GM12878 (cell line): ENCODE results near the gene SULF2. TPM values are rescaled to one million over a fixed set of nuclear protein-coding genes. Genes with fewer than 3 reads are reported as not detected.

ENCODE experiments used
- ATAC-seq: fragments of 200-7000 bp; cut with Tn5 transposase; 3 replicates; pipeline ENCODE4 v1.9.1; 2020; ENCODE audit warnings: mild to moderate bottlenecking, moderate library complexity
- BruUV-seq: library from RNA; stranded (reverse); fragments of 400-500 nt; replicated peaks from 2 replicates; lab custom pipeline; 2021; lab: Mats Ljungman, UMichigan
- CTCF ChIA-PET: fragments of 300-600 bp; sonication (Branson Sonifier 250); formaldehyde crosslinking; extraction: SDS; loops from one replicate; lab custom pipeline; 2021; ENCODE audit warnings: inconsistent platforms; lab: Yijun Ruan, JAX
- POLR2A ChIA-PET: fragments of 350-600 bp; formaldehyde crosslinking; extraction: SDS; loops from one replicate; lab custom pipeline; 2021; ENCODE audit warnings: inconsistent platforms; lab: Charles Lee
- RAD21 ChIA-PET: fragments of 300-600 bp; sonication (Branson Sonifier 250); formaldehyde crosslinking; loops from one replicate; lab custom pipeline; 2023; ENCODE audit warnings: antibody characterized with exemption; ENCODE audit not compliant: unreplicated experiment; lab: Charles Lee
- SMC1A ChIA-PET: fragments of 300-600 bp; sonication (Branson Sonifier 250); formaldehyde crosslinking; loops from one replicate; lab custom pipeline; 2023; ENCODE audit not compliant: unreplicated experiment, uncharacterized antibody; lab: Charles Lee
- DNase-seq: peaks from one replicate; pipeline ENCODE4 v3.0.0-alpha.2; 2011; ENCODE audit warnings: low read depth, low spot score
- FAIRE-seq: peaks from 3 replicates; lab custom pipeline; 2011; peaks lifted over from hg19 to GRCh38; lab: Jason Lieb, UNC
- H2AFZ ChIP-seq: 2 replicates; pipeline ENCODE4 v1.6.0; 2011; ENCODE audit warnings: low read depth, low read length, control low read depth; ENCODE audit not compliant: control insufficient read depth
- H3K27ac ChIP-seq: 2 replicates; pipeline ENCODE4 v1.5.1; 2011; ENCODE audit warnings: control low read depth; ENCODE audit not compliant: control insufficient read depth, insufficient read depth
- H3K27me3 ChIP-seq, 2 experiments: replicated peaks in 1 of 2; 2 replicates each; pipeline versions ENCODE4 v1.6.0 to v1.6.1; 2011; ENCODE audit warnings: low read length in 1 of 2; ENCODE audit not compliant: control insufficient read depth in 2 of 2, insufficient read depth in 2 of 2
- H3K36me3 ChIP-seq, 2 experiments: 2 replicates each; pipeline ENCODE4 v1.5.1; 2011; ENCODE audit warnings: low read length in 1 of 2; ENCODE audit not compliant: control insufficient read depth in 2 of 2, insufficient read depth in 2 of 2
- H3K4me1 ChIP-seq: 2 replicates; pipeline ENCODE4 v1.6.1; 2011; ENCODE audit warnings: mild to moderate bottlenecking, low read length, moderate library complexity, mixed read lengths; ENCODE audit not compliant: control insufficient read depth, insufficient read depth
- H3K4me2 ChIP-seq: 2 replicates; pipeline ENCODE4 v1.6.0; 2011; ENCODE audit warnings: control low read depth; ENCODE audit not compliant: control insufficient read depth, insufficient read depth
- H3K4me3 ChIP-seq: fragments of 200-600 bp; sonication (generic); 2 replicates; pipeline ENCODE4 v1.5.1; 2016
- H3K79me2 ChIP-seq: 2 replicates; pipeline ENCODE4 v1.6.0; 2011; ENCODE audit warnings: low read length; ENCODE audit not compliant: control insufficient read depth, insufficient read depth
- H3K9ac ChIP-seq: 2 replicates; pipeline ENCODE4 v1.8.0; 2011; ENCODE audit warnings: low read length, control low read depth, mixed read lengths; ENCODE audit not compliant: control insufficient read depth, insufficient read depth
- H3K9me3 ChIP-seq: replicated peaks from 3 replicates; pipeline ENCODE4 v1.5.1; 2011; ENCODE audit warnings: mild to moderate bottlenecking, low read length; ENCODE audit not compliant: control insufficient read depth, insufficient read depth
- H4K20me1 ChIP-seq: 2 replicates; pipeline ENCODE4 v1.6.0; 2011; ENCODE audit not compliant: control insufficient read depth, insufficient read depth
- BRCA1 ChIP-seq: IDR thresholded peaks from 2 replicates; pipeline ENCODE4 v1.6.1; 2011; ENCODE audit warnings: low read depth, low read length, improper control_type of control experiment
- CREM ChIP-seq: IDR thresholded peaks from 2 replicates; pipeline ENCODE4 v1.6.1; 2014; ENCODE audit warnings: antibody characterized with exemption, low read depth
- FOS ChIP-seq: IDR thresholded peaks from 3 replicates; pipeline ENCODE4 v1.6.1; 2011; ENCODE audit warnings: borderline replicate concordance; ENCODE audit not compliant: insufficient read length; ENCODE audit errors: extremely low read depth
- GATAD2B ChIP-seq: fragments of 450-650 bp; conservative IDR thresholded peaks from 2 replicates; pipeline ENCODE4 v1.6.1; 2017; ENCODE audit warnings: low read depth, mild to moderate bottlenecking, moderate library complexity
- HDAC6 ChIP-seq: fragments of 200-600 bp; sonication (generic); IDR thresholded peaks from one replicate; pipeline ENCODE4 v1.8.0; 2017; ENCODE audit warnings: antibody characterized with exemption; ENCODE audit not compliant: unreplicated experiment
- HDGF ChIP-seq: fragments of 450-650 bp; IDR thresholded peaks from 2 replicates; pipeline ENCODE4 v1.6.1; 2016; ENCODE audit warnings: antibody characterized with exemption
- NRF1 ChIP-seq: conservative IDR thresholded peaks from 2 replicates; pipeline ENCODE4 v1.6.1; 2011; ENCODE audit warnings: mild to moderate bottlenecking, low read depth, low read length, improper control_type of control experiment
- POLR2AphosphoS2 ChIP-seq: IDR thresholded peaks from 2 replicates; pipeline ENCODE4 v1.6.1; 2011; ENCODE audit warnings: low read depth, mild to moderate bottlenecking, low read length, improper control_type of control experiment, moderate library complexity
- RB1 ChIP-seq: fragments of 450-650 bp; formaldehyde crosslinking; IDR thresholded peaks from 2 replicates; pipeline ENCODE4 v1.6.1; 2017; ENCODE audit warnings: mild to moderate bottlenecking, borderline replicate concordance
- RFX5 ChIP-seq: IDR thresholded peaks from 2 replicates; pipeline ENCODE4 v1.6.1; 2011; ENCODE audit warnings: low read depth, low read length, improper control_type of control experiment
- STAT3 ChIP-seq: IDR thresholded peaks from 2 replicates; pipeline ENCODE4 v1.6.1; 2011; ENCODE audit warnings: low read depth, low read length, improper control_type of control experiment
- SUPT20H ChIP-seq: IDR thresholded peaks from 2 replicates; pipeline ENCODE4 v1.6.1; 2011; ENCODE audit warnings: low read depth, mild to moderate bottlenecking, low read length, moderate library complexity, borderline replicate concordance; ENCODE audit not compliant: control insufficient read depth
- WGBS: methylation state at CpG from one replicate; pipeline ENCODE4 v1.1.6; 2016; ENCODE audit warnings: low lambda C conversion rate; ENCODE audit not compliant: insufficient replicate concordance, insufficient coverage; ENCODE audit errors: missing lambda C conversion rate; 5-methylcytosine and 5-hydroxymethylcytosine counted together
- in situ Hi-C: fragments of 300-500 bp; cut with MboI; formaldehyde crosslinking; loops from 9 replicates; pipeline ENCODE4 v1.14.3; 2018; ENCODE audit warnings: mixed read lengths
- intact Hi-C: fragments of 100-400 bp; cut with micrococcal nuclease; formaldehyde crosslinking; loops from one replicate; pipeline ENCODE4 v1.14.2; 2022; ENCODE audit not compliant: unreplicated experiment
- polyA plus RNA-seq, 11 experiments: library from polyadenylated mRNA; depleted of rRNA in 4 of 11; unstranded in 6 of 11; stranded (reverse) in 5 of 11; fragments of >200 nt; fragmentation: Nextera tagmentation in 4 of 11; fragmentation: Illumina TruSeq in 1 of 11; extraction: Ambion mirVana in 4 of 11; extraction: Trizol in 1 of 11; gene quantifications; 1 replicate in 1 of 11; 2 replicates in 10 of 11; pipeline versions ENCODE4 v1.2.1 to v1.2.3, GENCODE V29; 2011 to 2016; ENCODE audit warnings: inconsistent platforms in 2 of 11, missing spikeins in 2 of 11, low read depth in 1 of 11
- total RNA-seq, 4 experiments: library from RNA; depleted of rRNA in 3 of 4; stranded (reverse); fragments of >200 nt in 3 of 4; fragmentation: Illumina TruSeq in 1 of 4; extraction: Trizol in 1 of 4; gene quantifications; 2 replicates each; pipeline versions ENCODE4 v1.2.1 to v1.2.3, GENCODE V29; 2013 to 2021
- TF ChIP-seq, protein P1 (sequence below): fragments of 450-650 bp; IDR thresholded peaks from 2 replicates; pipeline ENCODE4 v1.6.1; 2014; ENCODE audit warnings: mild to moderate bottlenecking
- TF ChIP-seq, protein P2 (sequence below): fragments of 450-650 bp; IDR thresholded peaks from 2 replicates; pipeline ENCODE4 v1.6.1; 2017; ENCODE audit warnings: antibody characterized with exemption, mild to moderate bottlenecking, moderate library complexity
- TF ChIP-seq, protein P3 (sequence below): fragments of 450-650 bp; IDR thresholded peaks from 2 replicates; pipeline ENCODE4 v1.6.1; 2016; ENCODE audit warnings: mild to moderate bottlenecking

The SULF2 gene
- total and polyA plus RNA-seq, 10 of the 15 experiments (the other 5 are each of a cell fraction or from before 2014, with no cell fraction given) = 0.69 to 4.1 (median 1.6) TPM

DNA sequence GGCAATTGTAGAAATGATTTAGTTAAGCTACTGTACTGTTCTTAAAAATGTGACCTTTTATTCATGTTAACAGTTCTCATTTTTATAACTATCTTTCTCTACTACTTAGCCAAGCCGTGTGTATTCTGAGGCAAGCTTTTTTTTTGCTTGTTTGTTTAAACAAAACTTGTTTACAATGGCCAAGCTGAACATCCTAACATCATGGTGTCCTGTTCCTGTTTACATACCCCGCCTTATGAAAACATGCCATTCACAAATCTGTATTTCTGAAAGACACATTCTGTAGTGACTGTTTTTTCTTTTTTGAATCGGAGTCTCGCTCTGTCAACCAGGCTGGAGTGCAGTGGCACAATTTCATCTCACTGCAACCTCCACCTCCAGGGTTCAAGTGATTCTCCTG is 142.7 kb downstream of the SULF2 start:
- intact Hi-C loops = no loop called here
- Histone ChIP-seq H3K4me1 (no peaks in the 10 kb centered on the region), H2AFZ (no peak overlapping the region), H3K36me3 (peaks cover 23 to 53% of the 10 kb centered on the region in 2 experiments), H3K4me2 (no peak overlapping the region), H4K20me1 (no peaks in the 10 kb centered on the region; the same call in 1 of the 2 replicates), H3K27ac (no peak overlapping the region), H3K27me3 (no peaks in the 10 kb centered on the region), H3K9me3 (no peaks in the 10 kb centered on the region), H3K9ac (no peak overlapping the region), H3K79me2 (no peaks in the 10 kb centered on the region), H3K4me3 (no peak overlapping the region)
- WGBS = 89% methylated on average over 4 of the region's 4 CpGs
- TF ChIP-seq HDGF = no peak
- TF ChIP-seq FOS = no peak
- TF ChIP-seq, protein P1, sequence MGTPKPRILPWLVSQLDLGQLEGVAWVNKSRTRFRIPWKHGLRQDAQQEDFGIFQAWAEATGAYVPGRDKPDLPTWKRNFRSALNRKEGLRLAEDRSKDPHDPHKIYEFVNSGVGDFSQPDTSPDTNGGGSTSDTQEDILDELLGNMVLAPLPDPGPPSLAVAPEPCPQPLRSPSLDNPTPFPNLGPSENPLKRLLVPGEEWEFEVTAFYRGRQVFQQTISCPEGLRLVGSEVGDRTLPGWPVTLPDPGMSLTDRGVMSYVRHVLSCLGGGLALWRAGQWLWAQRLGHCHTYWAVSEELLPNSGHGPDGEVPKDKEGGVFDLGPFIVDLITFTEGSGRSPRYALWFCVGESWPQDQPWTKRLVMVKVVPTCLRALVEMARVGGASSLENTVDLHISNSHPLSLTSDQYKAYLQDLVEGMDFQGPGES = no peak
- TF ChIP-seq RB1 = no peak
- TF ChIP-seq RFX5 = no peak
- TF ChIP-seq HDAC6 = no peak
- no peak for TF ChIP-seq STAT3
- TF ChIP-seq POLR2AphosphoS2 = no peak
- TF ChIP-seq, protein P2, sequence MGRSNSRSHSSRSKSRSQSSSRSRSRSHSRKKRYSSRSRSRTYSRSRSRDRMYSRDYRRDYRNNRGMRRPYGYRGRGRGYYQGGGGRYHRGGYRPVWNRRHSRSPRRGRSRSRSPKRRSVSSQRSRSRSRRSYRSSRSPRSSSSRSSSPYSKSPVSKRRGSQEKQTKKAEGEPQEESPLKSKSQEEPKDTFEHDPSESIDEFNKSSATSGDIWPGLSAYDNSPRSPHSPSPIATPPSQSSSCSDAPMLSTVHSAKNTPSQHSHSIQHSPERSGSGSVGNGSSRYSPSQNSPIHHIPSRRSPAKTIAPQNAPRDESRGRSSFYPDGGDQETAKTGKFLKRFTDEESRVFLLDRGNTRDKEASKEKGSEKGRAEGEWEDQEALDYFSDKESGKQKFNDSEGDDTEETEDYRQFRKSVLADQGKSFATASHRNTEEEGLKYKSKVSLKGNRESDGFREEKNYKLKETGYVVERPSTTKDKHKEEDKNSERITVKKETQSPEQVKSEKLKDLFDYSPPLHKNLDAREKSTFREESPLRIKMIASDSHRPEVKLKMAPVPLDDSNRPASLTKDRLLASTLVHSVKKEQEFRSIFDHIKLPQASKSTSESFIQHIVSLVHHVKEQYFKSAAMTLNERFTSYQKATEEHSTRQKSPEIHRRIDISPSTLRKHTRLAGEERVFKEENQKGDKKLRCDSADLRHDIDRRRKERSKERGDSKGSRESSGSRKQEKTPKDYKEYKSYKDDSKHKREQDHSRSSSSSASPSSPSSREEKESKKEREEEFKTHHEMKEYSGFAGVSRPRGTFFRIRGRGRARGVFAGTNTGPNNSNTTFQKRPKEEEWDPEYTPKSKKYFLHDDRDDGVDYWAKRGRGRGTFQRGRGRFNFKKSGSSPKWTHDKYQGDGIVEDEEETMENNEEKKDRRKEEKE = no peak
- TF ChIP-seq NRF1 = no peak
- no peak for TF ChIP-seq GATAD2B
- no peak for TF ChIP-seq CREM
- TF ChIP-seq, protein P3, sequence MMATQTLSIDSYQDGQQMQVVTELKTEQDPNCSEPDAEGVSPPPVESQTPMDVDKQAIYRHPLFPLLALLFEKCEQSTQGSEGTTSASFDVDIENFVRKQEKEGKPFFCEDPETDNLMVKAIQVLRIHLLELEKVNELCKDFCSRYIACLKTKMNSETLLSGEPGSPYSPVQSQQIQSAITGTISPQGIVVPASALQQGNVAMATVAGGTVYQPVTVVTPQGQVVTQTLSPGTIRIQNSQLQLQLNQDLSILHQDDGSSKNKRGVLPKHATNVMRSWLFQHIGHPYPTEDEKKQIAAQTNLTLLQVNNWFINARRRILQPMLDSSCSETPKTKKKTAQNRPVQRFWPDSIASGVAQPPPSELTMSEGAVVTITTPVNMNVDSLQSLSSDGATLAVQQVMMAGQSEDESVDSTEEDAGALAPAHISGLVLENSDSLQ = no peak
- no peak for TF ChIP-seq SUPT20H
- TF ChIP-seq BRCA1 = no peak
- RAD21 ChIA-PET = no interaction called here
- FAIRE-seq (no peak), ATAC-seq (no peak), DNase-seq (no peak)
- in situ Hi-C loops = no loop called here
- CTCF ChIA-PET = interaction anchor here (1.0 to 1.2 kb wide), 2 partner anchors 22 to 369 kb away, joined by 4 to 5 read pairs; no protein-coding TSS in a partner anchor
- BruUV-seq = no TSS peak
- POLR2A ChIA-PET = no interaction called here
- SMC1A ChIA-PET = interaction anchor here (0.6 to 0.9 kb wide), 2 partner anchors 22 to 253 kb away, joined by 3 read pairs; no protein-coding TSS in a partner anchor
